IMR-90 (cell line): ENCODE data around the gene MAPK8IP3. TPM values are rescaled to one million over a fixed set of nuclear protein-coding genes. Genes with fewer than 3 reads are reported as not detected.

Experiments
- NFE2L2 ChIP-seq: fragments of 150-350 bp; IDR thresholded peaks from 2 replicates; pipeline ENCODE4 v1.6.1; 2016; ENCODE audit warnings: low read depth, mild to moderate bottlenecking, low read length
- POLR2A ChIP-seq: IDR thresholded peaks from 2 replicates; pipeline ENCODE4 v1.6.1; 2012; ENCODE audit warnings: mild to moderate bottlenecking, low read depth, low read length
- SMC3 ChIP-seq: fragments of 150-350 bp; IDR thresholded peaks from 2 replicates; pipeline ENCODE4 v1.6.1; 2016; ENCODE audit warnings: low read depth, mild to moderate bottlenecking, antibody characterized with exemption, low read length, moderate library complexity
- polyA plus RNA-seq, 3 experiments: library from polyadenylated mRNA; depleted of rRNA; stranded (reverse); fragments of >200 nt; gene quantifications; 2 replicates each; pipeline ENCODE4 v1.2.3, GENCODE V29; 2012; ENCODE audit warnings: low replicate concordance in 1 of 3
- total RNA-seq: library from RNA; depleted of rRNA; stranded (reverse); fragments of >200 nt; gene quantifications from 2 replicates; pipeline ENCODE4 v1.2.3, GENCODE V29; 2012
- TF ChIP-seq, protein P1 (sequence below): conservative IDR thresholded peaks from 2 replicates; pipeline ENCODE4 v1.5.1; 2012; ENCODE audit warnings: mild to moderate bottlenecking, low read depth, low read length, improper control_type of control experiment

The MAPK8IP3 gene
- total and polyA plus RNA-seq, 2 of the 4 experiments (the other 2 are of a cell fraction) = 17.0 to 69.1 TPM

DNA sequence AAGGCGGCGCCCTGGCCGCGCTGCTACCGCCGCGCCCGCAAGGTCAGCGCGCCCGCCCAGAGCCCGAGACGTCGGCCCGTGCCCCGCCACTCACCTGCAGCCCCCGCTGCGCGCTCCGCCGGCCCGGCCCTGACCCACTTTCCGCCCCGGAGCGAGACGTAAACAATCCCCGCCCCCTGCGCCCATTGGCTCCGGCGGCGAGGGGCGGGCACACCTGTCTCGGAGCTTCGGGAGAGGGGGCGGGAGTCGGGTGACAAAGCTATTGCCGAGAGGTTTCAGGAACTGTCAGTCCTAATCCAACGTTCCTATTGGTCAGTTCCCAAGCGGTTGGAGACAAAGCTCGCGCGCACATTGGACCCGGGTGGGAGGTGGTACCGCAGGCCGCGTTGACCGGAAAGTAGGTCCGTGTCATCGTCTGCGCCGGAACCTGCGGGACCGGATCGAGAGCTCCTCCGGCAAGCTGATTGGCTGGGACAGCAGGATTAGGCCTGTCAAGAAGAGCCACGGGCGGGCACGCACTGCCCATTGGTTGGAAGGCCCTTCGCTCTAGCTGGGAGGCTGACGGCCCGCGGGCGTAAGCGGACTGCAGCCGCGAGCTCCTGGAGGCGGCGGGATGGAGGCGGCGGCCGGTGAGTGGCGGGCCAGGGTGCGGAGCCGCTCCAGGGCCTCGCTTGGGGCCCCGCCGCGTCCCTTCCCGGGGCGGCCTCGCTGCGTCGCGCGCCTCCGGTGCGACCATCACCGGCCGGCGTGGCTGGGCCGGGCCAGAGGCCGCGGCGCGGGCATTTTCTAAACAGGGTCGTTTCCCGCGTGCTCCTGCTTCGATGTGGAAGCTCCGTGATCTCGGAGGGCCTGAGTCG, 76.6 kb downstream of the MAPK8IP3 start, which contains the start of the genes NUBP2 and SPSB3 (continued):
- TF ChIP-seq, protein P1, sequence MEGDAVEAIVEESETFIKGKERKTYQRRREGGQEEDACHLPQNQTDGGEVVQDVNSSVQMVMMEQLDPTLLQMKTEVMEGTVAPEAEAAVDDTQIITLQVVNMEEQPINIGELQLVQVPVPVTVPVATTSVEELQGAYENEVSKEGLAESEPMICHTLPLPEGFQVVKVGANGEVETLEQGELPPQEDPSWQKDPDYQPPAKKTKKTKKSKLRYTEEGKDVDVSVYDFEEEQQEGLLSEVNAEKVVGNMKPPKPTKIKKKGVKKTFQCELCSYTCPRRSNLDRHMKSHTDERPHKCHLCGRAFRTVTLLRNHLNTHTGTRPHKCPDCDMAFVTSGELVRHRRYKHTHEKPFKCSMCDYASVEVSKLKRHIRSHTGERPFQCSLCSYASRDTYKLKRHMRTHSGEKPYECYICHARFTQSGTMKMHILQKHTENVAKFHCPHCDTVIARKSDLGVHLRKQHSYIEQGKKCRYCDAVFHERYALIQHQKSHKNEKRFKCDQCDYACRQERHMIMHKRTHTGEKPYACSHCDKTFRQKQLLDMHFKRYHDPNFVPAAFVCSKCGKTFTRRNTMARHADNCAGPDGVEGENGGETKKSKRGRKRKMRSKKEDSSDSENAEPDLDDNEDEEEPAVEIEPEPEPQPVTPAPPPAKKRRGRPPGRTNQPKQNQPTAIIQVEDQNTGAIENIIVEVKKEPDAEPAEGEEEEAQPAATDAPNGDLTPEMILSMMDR = no peak
- no peak for TF ChIP-seq SMC3
- TF ChIP-seq NFE2L2 = no peak
- TF ChIP-seq POLR2A = no peak
